ENCODE results near the gene NMNAT2.

DNA sequence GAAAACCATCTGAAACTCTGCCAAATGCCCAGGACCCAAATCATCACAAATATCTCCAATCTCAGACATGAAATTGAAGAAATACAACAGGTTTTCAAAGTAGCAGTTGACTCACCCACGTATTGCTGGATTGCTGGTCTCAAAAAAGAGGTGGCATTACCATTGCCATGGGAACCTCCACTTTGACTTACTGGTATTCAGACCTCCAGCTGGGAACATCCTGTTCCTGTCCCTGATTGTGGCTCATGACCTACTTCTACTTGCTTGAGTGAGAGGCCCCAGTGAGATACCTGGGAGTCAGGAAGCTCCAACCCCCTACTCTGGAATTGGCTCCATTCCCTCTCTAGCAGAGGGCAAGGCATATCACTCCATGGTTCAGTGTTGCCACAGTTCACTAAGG is 64.6 kb downstream of the NMNAT2 start:
- TF ChIP-seq, protein P1, sequence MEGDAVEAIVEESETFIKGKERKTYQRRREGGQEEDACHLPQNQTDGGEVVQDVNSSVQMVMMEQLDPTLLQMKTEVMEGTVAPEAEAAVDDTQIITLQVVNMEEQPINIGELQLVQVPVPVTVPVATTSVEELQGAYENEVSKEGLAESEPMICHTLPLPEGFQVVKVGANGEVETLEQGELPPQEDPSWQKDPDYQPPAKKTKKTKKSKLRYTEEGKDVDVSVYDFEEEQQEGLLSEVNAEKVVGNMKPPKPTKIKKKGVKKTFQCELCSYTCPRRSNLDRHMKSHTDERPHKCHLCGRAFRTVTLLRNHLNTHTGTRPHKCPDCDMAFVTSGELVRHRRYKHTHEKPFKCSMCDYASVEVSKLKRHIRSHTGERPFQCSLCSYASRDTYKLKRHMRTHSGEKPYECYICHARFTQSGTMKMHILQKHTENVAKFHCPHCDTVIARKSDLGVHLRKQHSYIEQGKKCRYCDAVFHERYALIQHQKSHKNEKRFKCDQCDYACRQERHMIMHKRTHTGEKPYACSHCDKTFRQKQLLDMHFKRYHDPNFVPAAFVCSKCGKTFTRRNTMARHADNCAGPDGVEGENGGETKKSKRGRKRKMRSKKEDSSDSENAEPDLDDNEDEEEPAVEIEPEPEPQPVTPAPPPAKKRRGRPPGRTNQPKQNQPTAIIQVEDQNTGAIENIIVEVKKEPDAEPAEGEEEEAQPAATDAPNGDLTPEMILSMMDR (IDR thresholded peaks at IDR 0.05; ENCODE audit: low read length): no peak
- no peak for TF ChIP-seq EZH2 (IDR thresholded peaks at IDR 0.05; ENCODE audit: borderline replicate concordance, low read length)

Data from OCI-LY1 (cell line).